Suprapubic skin (tissue), 4 donors: ENCODE data around the gene CFAP45.

Experiments
- EP300 ChIP-seq: sonication (generic); formaldehyde crosslinking; IDR thresholded peaks from one replicate; pipeline ENCODE4 v1.6.1; 2017; ENCODE audit warnings: antibody characterized with exemption
- POLR2A ChIP-seq, 2 donors: fragments of 450-650 bp; IDR thresholded peaks; one replicate each; pipeline ENCODE4 v1.6.1; 2017; ENCODE audit warnings: antibody characterized with exemption in 2 of 2, mild to moderate bottlenecking in 2 of 2, moderate library complexity in 2 of 2
- POLR2AphosphoS5 ChIP-seq, 3 donors: sonication (generic); formaldehyde crosslinking; IDR thresholded peaks; one replicate each; pipeline ENCODE4 v1.6.1; 2017; ENCODE audit warnings: antibody characterized with exemption in 3 of 3
- TF ChIP-seq, protein P1 (sequence below), 2 donors: fragments of 200-600 bp in 1 of 2; fragments of 450-650 bp in 1 of 2; sonication (generic) in 1 of 2; IDR thresholded peaks; one replicate each; pipeline ENCODE4 v1.5.1; 2016 to 2019; ENCODE audit warnings: antibody characterized with exemption in 2 of 2, mild to moderate bottlenecking in 1 of 2, moderate library complexity in 1 of 2

DNA sequence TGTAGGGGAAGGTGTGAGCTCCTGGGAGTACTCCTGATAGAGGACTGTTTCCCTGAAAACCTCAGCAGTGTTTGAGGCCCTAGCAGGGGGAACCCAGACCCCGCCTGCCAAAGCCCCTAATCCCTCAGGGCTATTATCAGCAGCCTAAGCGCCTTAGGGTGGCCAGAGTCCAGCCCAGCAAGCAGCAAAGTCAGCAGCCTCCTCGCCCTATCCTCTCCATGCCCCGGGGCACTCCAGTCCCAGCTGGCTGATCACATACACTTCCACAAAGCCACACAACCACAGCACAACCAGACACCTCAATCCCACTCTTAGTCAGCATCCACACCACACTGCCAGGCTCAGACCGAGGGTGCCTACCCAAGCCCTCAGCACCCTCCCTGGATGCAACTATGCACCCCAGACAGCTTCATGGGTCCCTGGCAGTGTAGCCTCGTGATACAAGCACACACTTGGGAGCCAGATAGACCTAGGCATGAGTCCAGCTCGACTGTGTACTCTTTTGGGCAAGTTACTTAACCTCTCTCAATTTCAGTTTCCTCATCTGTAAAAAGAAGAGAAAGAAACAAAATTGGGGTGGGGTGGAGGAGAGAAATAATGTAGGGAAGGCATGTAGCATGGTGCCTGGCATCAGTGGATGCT, 38.4 kb upstream of the CFAP45 start:
- TF ChIP-seq, protein P1, sequence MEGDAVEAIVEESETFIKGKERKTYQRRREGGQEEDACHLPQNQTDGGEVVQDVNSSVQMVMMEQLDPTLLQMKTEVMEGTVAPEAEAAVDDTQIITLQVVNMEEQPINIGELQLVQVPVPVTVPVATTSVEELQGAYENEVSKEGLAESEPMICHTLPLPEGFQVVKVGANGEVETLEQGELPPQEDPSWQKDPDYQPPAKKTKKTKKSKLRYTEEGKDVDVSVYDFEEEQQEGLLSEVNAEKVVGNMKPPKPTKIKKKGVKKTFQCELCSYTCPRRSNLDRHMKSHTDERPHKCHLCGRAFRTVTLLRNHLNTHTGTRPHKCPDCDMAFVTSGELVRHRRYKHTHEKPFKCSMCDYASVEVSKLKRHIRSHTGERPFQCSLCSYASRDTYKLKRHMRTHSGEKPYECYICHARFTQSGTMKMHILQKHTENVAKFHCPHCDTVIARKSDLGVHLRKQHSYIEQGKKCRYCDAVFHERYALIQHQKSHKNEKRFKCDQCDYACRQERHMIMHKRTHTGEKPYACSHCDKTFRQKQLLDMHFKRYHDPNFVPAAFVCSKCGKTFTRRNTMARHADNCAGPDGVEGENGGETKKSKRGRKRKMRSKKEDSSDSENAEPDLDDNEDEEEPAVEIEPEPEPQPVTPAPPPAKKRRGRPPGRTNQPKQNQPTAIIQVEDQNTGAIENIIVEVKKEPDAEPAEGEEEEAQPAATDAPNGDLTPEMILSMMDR (IDR thresholded peaks at IDR 0.05): no peak
- no peak for TF ChIP-seq EP300
- no peak for TF ChIP-seq POLR2A (IDR thresholded peaks at IDR 0.05)
- no peak for TF ChIP-seq POLR2AphosphoS5 (IDR thresholded peaks at IDR 0.05)
